ENCODE measurements around the gene NEDD1. TPM values are rescaled to one million over a fixed set of nuclear protein-coding genes. Genes with fewer than 3 reads are reported as not detected.

The NEDD1 gene
- 10 to 100 TPM; 10.9 to 20.4 (median 13.2) TPM for total RNA-seq

- TF ChIP-seq POLR2A (IDR thresholded peaks at IDR 0.05), result no peak
- TF ChIP-seq CTCF (IDR thresholded peaks at IDR 0.05), result no peak
- H3K4me3 ChIP-seq (ENCODE audit: low read depth, poor library complexity, severe bottlenecking), result peak within 1 kb of the TSS; percentile 88
- intact Hi-C loops (cut with DNase I; ENCODE audit: low total_unique reads), result no loop called here
- peak; percentile 68 to 96 for DNase-seq (ENCODE audit: low spot score in 2 of 2)
- 0 to 1% methylated on average over 9 to 44 of the region's 68 CpGs for WGBS, 2 donors
Observed at GRCh38 chr12:96906849-96907670, at the start of gene NEDD1. Gene NEDD1 (plus strand): TSS chr12:96907257. CDS start chr12:96909760, 2,503 bp downstream.

GRCh38 chr12:96858162-96858561, 48.9 kb upstream of the NEDD1 start:
- 65 to 81% methylated on average over 1 of the region's 1 CpG for WGBS, 2 donors
- DNase-seq (ENCODE audit: low spot score in 2 of 2), result no peak
- intact Hi-C loops (cut with DNase I; ENCODE audit: low total_unique reads), result no loop called here
- no peak overlapping the region for H3K4me3 ChIP-seq (ENCODE audit: low read depth, poor library complexity, severe bottlenecking)
- TF ChIP-seq POLR2A (IDR thresholded peaks at IDR 0.05) (no peak), CTCF (IDR thresholded peaks at IDR 0.05) (no peak)

- no peak overlapping the region for H3K4me3 ChIP-seq (ENCODE audit: low read depth, poor library complexity, severe bottlenecking)
- DNase-seq (ENCODE audit: low spot score in 2 of 2), result no peak
- intact Hi-C loops (cut with DNase I; ENCODE audit: low total_unique reads), result no loop called here
- no peak for TF ChIP-seq POLR2A (IDR thresholded peaks at IDR 0.05)
- no peak for TF ChIP-seq CTCF (IDR thresholded peaks at IDR 0.05)
- 34 to 45% methylated on average over 2 of the region's 2 CpGs for WGBS, 2 donors
Observed at GRCh38 chr12:96861656-96862055, 45.4 kb upstream of the NEDD1 start.

DNA sequence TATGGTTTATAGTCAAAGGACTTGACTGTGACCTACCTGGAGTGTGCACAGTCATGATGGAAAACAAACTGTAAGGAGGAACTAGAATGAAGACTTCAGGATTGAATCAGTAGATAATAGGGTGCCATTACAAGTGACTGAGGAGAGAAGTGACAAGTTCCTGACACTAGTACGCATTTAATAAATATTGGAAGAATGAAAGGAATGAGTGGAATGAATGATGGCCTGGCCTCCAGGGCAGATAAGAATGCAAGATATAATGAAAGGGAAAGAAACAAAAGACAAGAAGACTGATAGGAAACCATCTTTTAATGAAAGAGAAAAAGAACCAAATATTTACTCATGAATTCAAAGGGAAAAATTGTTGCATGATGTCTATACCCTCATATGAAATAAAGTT, 44.7 kb upstream of the NEDD1 start:
- DNase-seq (ENCODE audit: low spot score in 2 of 2), result no peak
- WGBS, 2 donors, result 67 to 73% methylated on average over 1 of the region's 1 CpG
- H3K4me3 ChIP-seq (ENCODE audit: low read depth, poor library complexity, severe bottlenecking), result no peak overlapping the region
- intact Hi-C loops (cut with DNase I; ENCODE audit: low total_unique reads), result no loop called here
- TF ChIP-seq POLR2A (IDR thresholded peaks at IDR 0.05), result no peak
- no peak for TF ChIP-seq CTCF (IDR thresholded peaks at IDR 0.05)

DNA sequence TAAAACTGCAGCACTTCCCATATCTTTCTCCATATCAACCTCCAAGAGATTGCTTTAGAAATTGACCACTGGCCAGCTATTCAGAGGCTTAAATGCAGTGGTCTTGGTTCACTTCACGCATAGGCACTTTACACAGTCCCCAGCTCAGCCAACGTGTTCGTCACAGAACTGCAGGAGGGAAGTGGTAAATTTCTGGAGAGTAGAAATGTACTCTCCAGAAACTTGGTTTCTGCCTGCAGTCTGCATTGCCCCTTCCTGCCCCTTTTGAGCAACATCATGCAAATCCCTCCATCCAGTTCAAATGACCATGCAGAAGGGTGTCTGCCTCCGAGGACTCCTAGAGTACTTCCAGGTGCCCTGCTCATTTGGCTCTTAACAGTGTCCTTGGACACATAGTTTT, 42.7 kb upstream of the NEDD1 start:
- H3K4me3 ChIP-seq (ENCODE audit: low read depth, poor library complexity, severe bottlenecking), result no peak overlapping the region
- intact Hi-C loops (cut with DNase I; ENCODE audit: low total_unique reads), result no loop called here
- 55 to 64% methylated on average over 4 of the region's 4 CpGs for WGBS, 2 donors
- TF ChIP-seq CTCF (IDR thresholded peaks at IDR 0.05) (no peak), POLR2A (IDR thresholded peaks at IDR 0.05) (no peak)
- no peak for DNase-seq (ENCODE audit: low spot score in 2 of 2)

Measured in lower leg skin (tissue), 4 donors.